SK-N-SH (cell line): ENCODE measurements around the gene LRRC32.

ENCODE experiments used
- EP300 ChIP-seq, 2 experiments: IDR thresholded peaks; 2 replicates each; pipeline versions ENCODE4 v1.4.0 to v1.6.1; 2012; ENCODE audit warnings: borderline replicate concordance in 1 of 2, low read depth in 1 of 2, low read length in 1 of 2
- FOXJ3 ChIP-seq: sonication (generic); formaldehyde crosslinking; IDR thresholded peaks from 2 replicates; pipeline ENCODE4 v1.5.1; 2020; ENCODE audit warnings: mild to moderate bottlenecking, missing genetic modification reagents
- JUND ChIP-seq: IDR thresholded peaks from 2 replicates; pipeline ENCODE4 v1.4.0; 2012
- MAX ChIP-seq: IDR thresholded peaks from 2 replicates; pipeline ENCODE4 v1.4.0; 2012; ENCODE audit warnings: low read depth
- NRF1 ChIP-seq: IDR thresholded peaks from 2 replicates; pipeline ENCODE4 v1.6.1; 2012; ENCODE audit warnings: low read depth, mild to moderate bottlenecking, low read length
- POLR2AphosphoS5 ChIP-seq: IDR thresholded peaks from 2 replicates; pipeline ENCODE4 v1.6.1; 2012; ENCODE audit warnings: low read depth, low read length
- REST ChIP-seq: IDR thresholded peaks from 2 replicates; pipeline ENCODE4 v1.6.1; 2012; ENCODE audit warnings: mild to moderate bottlenecking, low read depth, low read length, moderate library complexity
- RFX5 ChIP-seq: IDR thresholded peaks from 2 replicates; pipeline ENCODE4 v1.6.1; 2012; ENCODE audit warnings: mild to moderate bottlenecking, improper control_type of control experiment, low read length
- USF1 ChIP-seq: IDR thresholded peaks from 2 replicates; pipeline ENCODE4 v1.4.0; 2012; ENCODE audit warnings: low read depth, borderline replicate concordance
- TF ChIP-seq, protein P1 (sequence below): fragments of 200-600 bp; sonication (generic); IDR thresholded peaks from 2 replicates; pipeline ENCODE4 v1.6.1; 2017; ENCODE audit warnings: antibody characterized with exemption, mild to moderate bottlenecking, moderate library complexity

DNA sequence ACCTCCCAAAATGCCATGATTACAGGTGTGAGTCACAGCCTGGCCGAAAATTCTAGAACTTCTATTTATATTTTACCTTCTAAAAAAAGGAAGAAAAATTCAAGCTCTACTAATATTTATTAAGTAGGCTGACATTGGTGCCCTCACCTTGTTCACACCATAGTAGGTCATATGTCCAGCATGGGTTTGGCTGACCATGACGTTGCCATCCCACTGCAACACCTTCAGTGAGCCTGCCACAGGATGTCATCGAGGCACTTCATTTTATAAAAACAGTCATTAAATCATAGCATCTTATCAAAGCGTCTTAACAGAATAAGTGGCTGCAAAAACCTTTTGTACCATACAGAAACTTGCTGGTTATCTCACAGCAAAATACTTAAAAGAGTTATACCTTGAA is 58.3 kb downstream of the LRRC32 start:
- TF ChIP-seq EP300 (IDR thresholded peaks at IDR 0.05; ENCODE audit: borderline replicate concordance in 1 of 2, low read depth in 1 of 2, low read length in 1 of 2) (no peak), MAX (no peak), POLR2AphosphoS5 (no peak), REST (no peak), FOXJ3 (CRISPR knock-in tag) (no peak), NRF1 (no peak), RFX5 (no peak), USF1 (no peak), JUND (no peak)
- TF ChIP-seq, protein P1, sequence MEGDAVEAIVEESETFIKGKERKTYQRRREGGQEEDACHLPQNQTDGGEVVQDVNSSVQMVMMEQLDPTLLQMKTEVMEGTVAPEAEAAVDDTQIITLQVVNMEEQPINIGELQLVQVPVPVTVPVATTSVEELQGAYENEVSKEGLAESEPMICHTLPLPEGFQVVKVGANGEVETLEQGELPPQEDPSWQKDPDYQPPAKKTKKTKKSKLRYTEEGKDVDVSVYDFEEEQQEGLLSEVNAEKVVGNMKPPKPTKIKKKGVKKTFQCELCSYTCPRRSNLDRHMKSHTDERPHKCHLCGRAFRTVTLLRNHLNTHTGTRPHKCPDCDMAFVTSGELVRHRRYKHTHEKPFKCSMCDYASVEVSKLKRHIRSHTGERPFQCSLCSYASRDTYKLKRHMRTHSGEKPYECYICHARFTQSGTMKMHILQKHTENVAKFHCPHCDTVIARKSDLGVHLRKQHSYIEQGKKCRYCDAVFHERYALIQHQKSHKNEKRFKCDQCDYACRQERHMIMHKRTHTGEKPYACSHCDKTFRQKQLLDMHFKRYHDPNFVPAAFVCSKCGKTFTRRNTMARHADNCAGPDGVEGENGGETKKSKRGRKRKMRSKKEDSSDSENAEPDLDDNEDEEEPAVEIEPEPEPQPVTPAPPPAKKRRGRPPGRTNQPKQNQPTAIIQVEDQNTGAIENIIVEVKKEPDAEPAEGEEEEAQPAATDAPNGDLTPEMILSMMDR, result no peak
